Measurements from ENCODE around the gene WDR90.

The WDR90 gene

DNA sequence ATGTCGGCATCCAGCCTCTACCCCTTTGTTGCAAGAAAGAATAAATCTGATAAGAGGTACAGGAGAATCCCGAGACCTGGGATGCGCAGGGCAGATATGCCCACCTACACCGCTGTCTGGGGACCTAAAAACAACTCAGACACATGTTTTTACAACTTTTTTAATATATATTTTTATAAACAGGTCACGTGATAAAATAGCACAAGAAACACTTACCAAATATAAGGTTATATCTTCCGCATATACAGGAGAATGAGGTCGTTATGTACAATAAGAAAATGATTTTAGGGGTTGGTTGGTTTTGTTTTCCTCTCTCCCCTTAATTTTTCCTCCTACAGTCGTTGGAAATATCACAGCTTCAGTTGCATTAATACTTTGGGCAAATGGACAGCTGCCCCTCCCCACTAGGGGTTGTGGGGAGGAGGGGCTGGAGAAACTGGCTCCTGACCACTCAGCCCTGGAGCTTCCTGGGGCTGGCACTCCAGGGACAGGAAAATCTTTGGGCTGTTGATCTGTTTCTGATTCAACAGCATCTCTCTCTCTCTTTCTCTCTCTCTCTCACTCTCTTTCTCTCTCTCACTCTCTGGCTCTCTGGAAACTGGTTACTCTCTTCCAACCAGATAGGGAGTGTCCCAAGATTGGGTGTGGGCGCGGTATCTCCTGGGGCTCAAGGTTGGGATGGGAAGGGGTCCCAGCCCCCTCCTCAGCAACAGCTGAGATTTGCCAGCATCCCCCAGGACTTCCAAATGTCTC is 43.4 kb downstream of the WDR90 start:
- no peak for DNase-seq

- no peak for DNase-seq
Observed at GRCh38 chr16:693364-693763, 44.2 kb downstream of the WDR90 start.

GRCh38 chr16:693766-694165 is 44.6 kb downstream of the WDR90 start:
- no peak for DNase-seq

GRCh38 chr16:694187-694862 is 45.2 kb downstream of the WDR90 start:
- no peak for DNase-seq

DNA sequence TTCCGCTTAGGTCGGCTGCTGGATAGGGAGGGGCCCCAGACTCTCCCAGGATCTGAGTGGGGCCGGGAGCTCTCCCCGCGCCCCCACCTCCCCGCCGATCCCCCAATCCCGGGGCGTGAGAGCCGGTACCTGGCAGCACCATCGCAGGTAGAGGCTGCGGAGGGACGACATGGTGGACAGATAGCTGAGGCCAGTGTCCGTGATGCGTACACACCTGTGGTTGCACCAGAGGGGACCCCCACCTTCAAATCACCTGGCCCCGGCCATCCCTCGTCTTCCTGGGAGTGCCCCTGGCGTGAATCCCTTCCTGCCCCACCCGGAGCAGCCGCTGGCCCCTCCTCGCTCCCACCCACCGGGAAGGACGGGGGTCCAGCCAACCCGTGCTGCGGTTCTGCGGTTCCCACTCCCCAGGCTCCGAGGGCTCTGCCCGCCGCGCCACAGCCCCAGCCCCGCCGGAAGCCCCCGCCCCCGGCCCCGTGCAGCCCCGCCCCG is 45.7 kb downstream of the WDR90 start:
- DNase-seq = no peak

GRCh38 chr16:695355-696089 is 46.4 kb downstream of the WDR90 start:
- no peak for DNase-seq

GRCh38 chr16:698911-699671 is 49.9 kb downstream of the WDR90 start:
- no peak for DNase-seq

- peak; percentile 21 for DNase-seq
Observed at GRCh38 chr16:700684-701584, 51.8 kb downstream of the WDR90 start.

DNA sequence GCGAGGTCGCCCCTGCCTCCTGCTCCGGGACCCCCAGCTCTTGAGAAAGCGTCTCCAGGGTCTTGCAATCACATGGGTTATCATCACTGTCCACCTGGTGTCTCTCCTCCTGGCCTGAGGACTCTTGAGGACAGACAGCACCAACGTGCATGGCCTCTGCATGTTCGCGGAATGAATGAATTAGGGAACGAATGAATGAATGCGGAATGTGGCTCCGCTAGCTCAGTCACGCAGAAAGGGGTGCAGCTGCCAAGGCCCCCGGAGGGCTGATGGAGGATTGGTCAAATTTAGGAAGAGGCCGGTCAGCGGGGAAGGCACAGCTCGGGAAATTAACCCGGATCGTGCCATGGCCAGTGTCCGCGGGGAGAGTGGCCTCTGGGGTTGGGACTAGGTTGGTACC is 53.2 kb downstream of the WDR90 start:
- DNase-seq = no peak

- no peak for DNase-seq
Observed at GRCh38 chr16:703406-703805, 54.2 kb downstream of the WDR90 start.

DNA sequence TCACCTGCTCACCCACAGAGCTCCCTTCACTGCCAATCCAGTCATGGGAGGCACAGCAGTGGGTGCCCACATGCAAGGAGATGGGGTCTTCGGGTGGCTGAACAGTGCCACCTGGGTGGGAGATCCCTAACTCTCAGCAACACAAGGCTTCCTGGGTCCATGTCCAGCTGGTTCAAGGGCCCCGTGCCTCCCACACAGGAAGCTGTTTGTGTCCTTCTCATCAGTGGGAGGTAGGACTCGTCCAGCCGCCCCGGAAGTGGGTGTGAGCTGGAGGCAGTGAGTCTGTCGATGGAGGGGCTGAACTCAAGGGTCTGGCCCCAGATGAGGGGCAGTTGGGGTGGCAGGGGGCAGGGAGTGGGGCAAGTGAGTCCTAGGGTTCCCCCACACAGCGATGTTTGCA is 54.9 kb downstream of the WDR90 start:
- DNase-seq = no peak

- no peak for DNase-seq
Observed at GRCh38 chr16:704552-705380, 55.6 kb downstream of the WDR90 start.

GRCh38 chr16:705431-706188 is 56.4 kb downstream of the WDR90 start, which contains the start of gene FBXL16:
TSS of gene FBXL16 (minus strand) at chr16:705801. CDS start at chr16:697405, 8,396 bp downstream.
- no peak for DNase-seq

DNA sequence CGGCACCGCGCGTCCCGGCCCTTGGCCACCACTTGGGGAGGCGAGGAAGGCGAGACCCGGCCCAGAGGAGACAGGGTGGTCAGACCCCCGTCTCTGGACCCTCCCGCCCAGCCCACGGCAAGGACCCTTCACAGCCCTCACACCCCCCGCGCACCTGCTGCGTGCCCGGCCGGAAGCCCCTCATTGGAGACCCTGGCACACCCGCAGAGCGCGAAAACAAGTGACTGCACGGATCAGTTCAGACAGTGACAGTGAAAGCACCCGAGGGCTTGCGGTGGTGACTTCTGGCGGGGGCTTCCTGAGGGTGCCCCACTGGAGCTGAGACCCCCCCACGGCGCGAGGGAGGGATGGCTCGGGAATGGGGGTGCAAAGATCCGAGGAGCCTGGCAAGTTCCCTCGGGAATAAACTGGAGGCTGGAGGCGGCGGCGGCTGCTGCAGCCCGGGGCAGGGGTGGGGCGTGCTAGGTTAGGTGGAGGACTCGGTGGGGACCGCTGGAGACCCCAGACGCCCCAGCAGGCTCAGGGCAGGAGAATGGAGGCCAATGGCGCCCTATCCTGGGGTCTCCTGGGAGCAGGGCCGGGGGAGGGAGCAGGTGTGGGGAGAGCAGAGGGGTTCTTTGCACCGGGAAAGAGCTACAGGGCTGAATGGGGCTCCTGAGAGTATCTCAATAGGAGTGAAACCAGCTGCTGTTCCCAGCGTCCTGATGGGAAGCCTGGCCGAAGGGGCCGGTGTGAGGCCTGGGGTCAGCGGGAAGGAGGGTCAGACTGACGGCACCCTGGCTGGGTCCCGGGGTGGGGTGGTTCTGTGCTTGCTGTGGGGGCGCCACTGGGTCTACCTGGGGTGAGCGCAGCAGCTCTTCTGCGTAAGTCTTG is 57.3 kb downstream of the WDR90 start:
- DNase-seq = no peak

DNA sequence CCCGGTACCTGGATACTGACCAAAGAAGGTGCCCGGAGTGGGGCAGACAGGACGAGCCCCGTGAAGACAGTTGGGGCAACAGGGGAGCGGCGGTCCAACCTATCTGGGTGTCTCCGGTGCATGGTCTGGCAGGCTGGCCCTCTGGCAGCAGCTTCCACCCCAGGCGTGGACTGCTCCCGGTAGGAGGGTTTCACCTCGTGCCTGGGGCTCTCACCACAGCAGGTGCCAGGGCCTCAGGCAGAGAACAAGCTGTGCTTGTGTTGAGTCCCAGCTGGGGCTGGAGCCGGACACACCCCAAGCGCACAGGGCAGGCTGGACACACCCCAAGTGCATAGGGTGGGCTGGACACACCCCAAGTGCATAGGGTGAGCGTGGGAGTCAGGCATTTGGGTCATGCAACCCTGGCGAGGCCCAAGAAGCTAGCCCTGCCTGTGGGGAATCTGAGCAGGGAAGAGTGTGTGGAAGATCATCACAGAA is 57.9 kb downstream of the WDR90 start:
- DNase-seq = no peak

DNA sequence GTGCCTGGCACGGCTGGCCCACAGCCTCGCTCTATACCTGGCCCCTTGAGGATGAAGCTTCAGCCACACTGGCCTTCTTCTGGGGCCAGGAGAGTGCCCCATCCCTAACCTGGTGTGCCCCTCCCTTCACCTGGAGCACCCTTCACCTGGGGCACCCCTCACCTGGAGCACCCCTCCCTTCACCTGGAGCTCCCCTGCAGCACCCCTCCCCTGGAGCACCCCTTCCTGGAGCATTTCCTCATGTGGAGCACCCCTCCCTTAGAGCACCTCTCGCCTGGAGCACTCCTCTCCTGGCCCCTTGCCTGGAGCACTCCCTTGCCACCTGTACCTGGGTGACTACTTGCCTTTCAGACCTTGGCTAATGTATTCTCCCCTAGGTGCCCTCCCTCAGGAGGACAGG is 58.9 kb downstream of the WDR90 start:
- no peak for DNase-seq

- no peak for DNase-seq
Observed at GRCh38 chr16:708959-709358, 59.8 kb downstream of the WDR90 start.
